Tibial nerve (tissue), 4 donors: ENCODE results near the gene CPT1B.

Experiments
- CTCF ChIP-seq, 5 experiments: fragments of 200-600 bp in 3 of 5; fragments of 450-650 bp in 2 of 5; sonication (generic) in 3 of 5; IDR thresholded peaks; one replicate each; pipeline ENCODE4 v1.5.1; 2016 to 2019; ENCODE audit warnings: antibody characterized with exemption in 5 of 5, mild to moderate bottlenecking in 3 of 5, moderate library complexity in 2 of 5
- EP300 ChIP-seq, 2 donors: sonication (generic); formaldehyde crosslinking; IDR thresholded peaks; one replicate each; pipeline ENCODE4 v1.6.1; 2017; ENCODE audit warnings: antibody characterized with exemption in 2 of 2, mild to moderate bottlenecking in 1 of 2
- POLR2A ChIP-seq, 2 donors: fragments of 450-650 bp; IDR thresholded peaks; one replicate each; pipeline ENCODE4 v1.6.1; 2017; ENCODE audit warnings: antibody characterized with exemption in 2 of 2, mild to moderate bottlenecking in 2 of 2, moderate library complexity in 2 of 2

GRCh38 chr22:50600538-50600937 is 22.3 kb upstream of the CPT1B start, which contains the start of gene MAPK8IP2:
- no peak for TF ChIP-seq POLR2A (IDR thresholded peaks at IDR 0.05)
- TF ChIP-seq CTCF (IDR thresholded peaks at IDR 0.05), result no peak
- TF ChIP-seq EP300 (IDR thresholded peaks at IDR 0.05), result no peak
